ENCODE data around the gene SNORC.

SNORC gene

DNA sequence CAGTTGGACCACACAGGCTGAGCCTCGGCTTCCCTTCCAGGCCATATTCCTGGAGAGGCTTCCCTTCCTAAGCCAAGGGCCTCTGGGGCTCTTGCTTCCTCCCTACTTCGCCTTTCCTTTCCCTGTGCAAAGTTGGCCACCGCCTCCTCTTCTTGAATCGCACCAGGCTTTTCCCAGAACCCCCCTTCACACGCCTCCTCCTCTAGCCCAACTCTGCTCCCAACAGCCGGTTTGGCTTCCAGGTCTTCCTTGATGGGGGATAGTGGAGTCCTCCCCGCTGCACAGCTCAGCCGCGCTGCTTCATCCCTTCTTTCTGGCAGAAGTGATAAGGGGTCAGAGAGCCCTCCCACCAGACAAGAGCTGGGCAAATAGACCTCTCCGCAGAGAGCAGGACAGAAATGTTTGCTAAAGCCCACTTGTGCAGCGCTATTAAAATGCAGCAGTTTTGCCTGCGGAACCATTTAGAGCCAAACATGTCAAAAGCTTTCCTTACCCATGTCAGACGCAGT lies 56.4 kb downstream of the SNORC start:
- DNase-seq (ENCODE audit: low read depth), result no peak

DNA sequence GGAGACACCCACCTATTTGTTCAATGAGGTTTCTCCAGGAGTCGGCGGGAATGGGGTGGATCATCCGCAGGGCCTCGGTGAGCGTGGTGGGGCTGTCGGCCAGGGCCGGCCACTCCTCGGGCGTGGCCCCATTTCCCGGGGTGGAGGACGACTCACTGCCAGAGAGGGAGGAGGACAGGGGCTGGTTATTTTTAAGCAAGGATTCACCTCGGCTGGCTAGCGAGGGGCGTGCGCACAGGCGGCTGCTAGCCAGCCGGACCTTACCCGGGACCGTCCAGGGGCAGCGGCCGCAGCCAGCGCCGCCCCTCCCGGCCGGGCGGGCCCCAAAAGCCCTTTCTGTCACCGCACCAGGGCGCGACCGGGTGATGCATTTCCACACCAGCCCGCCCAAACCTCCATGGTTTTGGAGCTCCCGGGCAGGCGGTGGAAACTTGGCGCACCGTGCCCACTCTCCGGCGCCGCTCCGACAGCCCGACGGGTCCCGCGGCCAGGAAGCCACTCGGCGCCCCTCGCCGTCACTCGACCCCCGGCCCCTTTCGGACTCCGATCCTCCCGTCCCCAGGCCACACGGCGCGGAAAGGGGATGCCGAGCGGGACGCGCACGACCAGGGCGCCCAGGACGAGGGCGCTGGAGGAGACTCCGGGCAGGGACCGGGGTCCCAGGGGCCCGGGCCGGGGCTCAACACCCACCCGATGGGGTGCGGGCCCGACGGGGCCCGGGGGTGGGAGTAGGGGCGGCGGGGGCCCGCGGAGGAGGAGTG lies 57.1 kb downstream of the SNORC start:
- DNase-seq (ENCODE audit: low read depth), result no peak

DNA sequence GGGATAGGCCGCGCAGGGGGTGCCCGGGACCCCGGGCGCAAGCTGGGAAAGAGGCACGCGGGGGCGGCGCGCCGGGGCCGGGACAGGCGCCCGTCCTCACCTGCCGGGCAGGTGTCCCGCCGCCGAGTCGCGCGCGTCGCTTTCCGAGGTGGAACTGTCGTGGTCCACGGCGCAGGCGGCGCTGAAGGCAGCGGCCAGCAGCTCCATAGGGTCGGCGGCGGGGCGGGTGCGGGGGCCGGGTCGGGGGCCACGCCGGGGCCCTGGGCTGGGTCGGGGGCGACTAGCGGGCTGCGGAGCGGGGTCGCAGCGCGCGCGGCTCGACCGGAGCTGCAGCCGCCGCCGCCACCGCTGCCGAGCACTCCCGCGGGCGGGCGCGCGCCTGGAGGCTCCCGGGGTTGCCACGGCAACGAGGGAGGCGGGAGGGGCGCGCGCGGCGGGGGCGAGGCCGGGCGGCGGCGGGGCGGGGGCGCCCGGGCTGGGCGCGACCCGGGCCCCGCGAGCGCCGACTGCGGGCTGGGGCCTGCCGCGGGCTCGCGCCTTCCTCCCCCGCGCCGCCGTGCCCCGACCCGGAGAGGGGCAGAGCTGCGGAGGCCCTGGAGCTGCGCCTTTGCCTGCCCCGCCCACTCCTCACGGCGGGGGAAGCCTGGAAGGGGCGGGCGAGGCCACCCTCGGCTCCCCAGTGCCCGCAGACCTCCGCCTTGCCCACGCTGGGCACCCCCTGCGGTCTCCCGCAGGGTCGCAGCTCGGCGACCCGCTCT lies 57.9 kb downstream of the SNORC start:
- DNase-seq (ENCODE audit: low read depth), result no peak
